Activated effector memory CD4-positive, alpha-beta T cell treated with anti-CD3 and anti-CD28 coated beads, Interleukin-2, amount 50 U/mL, for 16 hours (primary cell): ENCODE measurements around the gene RXFP4.

Source experiments
- DNase-seq: peaks from one replicate; pipeline ENCODE4 v3.0.0-alpha.2; 2020

The RXFP4 gene

GRCh38 chr1:155931332-155932038 is 10.0 kb upstream of the RXFP4 start:
- DNase-seq, result no peak

GRCh38 chr1:155932081-155932480 is 9.4 kb upstream of the RXFP4 start:
- DNase-seq, result no peak

- no peak for DNase-seq
Measured at GRCh38 chr1:155932487-155932886, 9.0 kb upstream of the RXFP4 start.

GRCh38 chr1:155933591-155934096 is 7.8 kb upstream of the RXFP4 start:
- peak; percentile 72 for DNase-seq

- DNase-seq, result peak; percentile 98
Measured at GRCh38 chr1:155934097-155934935, 7.1 kb upstream of the RXFP4 start, which contains the start of gene KHDC4. Gene KHDC4 (minus strand): TSS chr1:155934413. CDS start chr1:155934373, 40 bp downstream.

- DNase-seq, result no peak
Measured at GRCh38 chr1:155934936-155935590, 6.4 kb upstream of the RXFP4 start.

- DNase-seq, result peak; percentile 22
Measured at GRCh38 chr1:155938220-155938627, 3.2 kb upstream of the RXFP4 start.

- DNase-seq, result peak; percentile 53
Measured at GRCh38 chr1:155940482-155940992, 901 bp upstream of the RXFP4 start.

GRCh38 chr1:155941845-155942531 is 550 bp downstream of the RXFP4 start:
- peak; percentile 59 for DNase-seq

- no peak for DNase-seq
Measured at GRCh38 chr1:155942578-155943141, 1.2 kb downstream of the RXFP4 start.

GRCh38 chr1:155944444-155944799 is 3.0 kb downstream of the RXFP4 start:
- no peak for DNase-seq

- DNase-seq, result no peak
Measured at GRCh38 chr1:155946633-155947219, 5.3 kb downstream of the RXFP4 start.

- DNase-seq, result no peak
Measured at GRCh38 chr1:155947292-155947691, 5.9 kb downstream of the RXFP4 start.

GRCh38 chr1:155947741-155948140 is 6.3 kb downstream of the RXFP4 start:
- DNase-seq, result no peak

GRCh38 chr1:155950829-155951228 is 9.4 kb downstream of the RXFP4 start:
- DNase-seq, result no peak

GRCh38 chr1:155951753-155952504 is 10.5 kb downstream of the RXFP4 start:
- DNase-seq, result no peak

GRCh38 chr1:155952505-155952890 is 11.1 kb downstream of the RXFP4 start:
- DNase-seq, result no peak

- no peak for DNase-seq
Measured at GRCh38 chr1:155954645-155955044, 13.2 kb downstream of the RXFP4 start.

- DNase-seq, result no peak
Measured at GRCh38 chr1:155957411-155957915, 16.0 kb downstream of the RXFP4 start.

GRCh38 chr1:155960081-155960745 is 18.8 kb downstream of the RXFP4 start:
- DNase-seq, result no peak
